ENCODE data around the gene TMEM50A.
"Not testable (repeated sequence)": the region's sequence is repeated elsewhere in the genome, so short reads cannot be mapped to it uniquely, and the experiment has no call there.

The TMEM50A gene

DNA sequence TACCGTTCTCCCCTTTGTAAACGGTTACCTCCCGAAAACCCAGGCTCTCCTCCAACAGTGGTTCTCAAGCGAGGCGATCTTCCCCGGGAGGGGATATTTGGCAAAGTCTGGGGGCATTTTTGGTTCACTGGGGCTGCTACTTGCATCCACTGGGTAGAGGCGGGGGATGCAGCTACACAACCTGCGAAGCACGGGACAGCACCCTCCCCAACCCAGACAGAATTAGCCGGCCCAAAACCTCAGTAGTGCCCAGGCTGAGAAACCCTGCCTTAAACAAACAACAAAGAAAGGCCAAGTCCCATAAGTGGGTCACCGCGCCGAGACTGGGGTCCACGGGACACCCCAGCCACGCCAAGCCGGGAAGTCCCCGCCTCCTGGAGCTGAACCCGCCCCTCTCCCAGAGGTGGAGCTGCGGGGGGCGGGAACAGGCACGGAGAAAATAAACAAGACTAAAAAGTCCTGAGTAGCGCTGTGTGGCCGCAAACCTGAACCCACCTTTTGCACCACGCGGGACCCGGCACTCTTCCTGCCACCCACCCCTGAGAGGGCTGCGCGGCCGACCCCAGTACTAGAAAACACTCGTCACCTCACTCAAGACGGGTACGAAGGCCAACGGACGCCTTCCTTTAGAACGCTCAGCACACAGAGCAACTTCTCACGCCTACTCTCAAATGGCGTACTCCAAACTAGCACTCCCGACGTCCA lies 499 bp upstream of the TMEM50A start:
- DNase-seq: not testable (repeated sequence)

DNA sequence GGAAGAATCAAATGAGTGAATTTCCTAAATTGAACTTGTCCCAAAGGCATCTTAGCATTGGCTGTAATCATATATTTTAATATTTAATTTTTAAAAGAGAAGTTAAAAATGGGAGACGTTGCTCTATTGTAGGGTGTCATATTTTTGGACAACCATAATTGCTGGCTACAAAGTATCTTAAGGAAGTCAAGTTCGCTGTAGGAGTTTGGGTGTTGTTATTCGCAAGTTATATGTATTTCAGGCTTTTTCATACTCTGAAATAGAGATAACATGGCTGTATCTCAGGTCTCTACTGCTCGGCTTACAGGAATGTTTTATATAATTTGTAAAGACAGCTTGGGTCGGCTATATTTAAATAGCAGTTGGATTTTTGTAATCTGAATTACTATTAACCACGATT lies 852 bp downstream of the TMEM50A start:
- no peak for DNase-seq

DNA sequence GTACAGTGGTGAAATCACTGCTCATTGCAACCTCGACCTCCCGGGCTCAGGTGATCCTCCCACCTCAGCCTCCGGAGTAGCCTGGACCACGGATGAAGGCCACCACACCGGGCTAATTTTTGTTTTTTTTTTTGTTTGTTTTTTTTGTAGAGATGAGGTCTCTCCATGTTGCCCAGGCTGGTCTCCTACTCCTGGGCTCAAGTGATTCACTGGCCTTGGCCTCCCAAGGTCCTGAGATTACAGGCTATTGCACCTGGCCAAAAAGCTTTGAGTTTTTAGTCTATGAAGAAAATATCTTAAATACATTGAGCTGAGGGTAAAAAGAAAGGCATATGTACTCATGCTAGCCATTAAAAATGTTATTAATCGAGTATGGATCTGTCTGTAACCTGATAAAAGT lies 3.6 kb downstream of the TMEM50A start:
- DNase-seq: no peak

DNA sequence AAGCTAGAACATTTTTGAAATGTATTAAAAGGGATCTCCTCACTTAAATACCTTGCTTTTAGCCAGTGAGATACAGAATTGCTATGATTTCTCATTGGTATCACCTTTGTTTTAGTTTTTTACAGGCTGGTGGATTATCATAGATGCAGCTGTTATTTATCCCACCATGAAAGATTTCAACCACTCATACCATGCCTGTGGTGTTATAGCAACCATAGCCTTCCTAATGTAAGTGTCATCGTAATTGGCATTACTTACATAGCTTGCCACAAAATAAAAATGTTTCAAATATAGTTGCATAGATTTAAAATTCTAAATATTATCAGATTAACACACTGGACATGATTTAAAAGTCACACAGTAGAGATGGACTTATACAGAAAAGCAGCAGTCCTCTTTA lies 4.7 kb downstream of the TMEM50A start:
- DNase-seq: no peak

DNA sequence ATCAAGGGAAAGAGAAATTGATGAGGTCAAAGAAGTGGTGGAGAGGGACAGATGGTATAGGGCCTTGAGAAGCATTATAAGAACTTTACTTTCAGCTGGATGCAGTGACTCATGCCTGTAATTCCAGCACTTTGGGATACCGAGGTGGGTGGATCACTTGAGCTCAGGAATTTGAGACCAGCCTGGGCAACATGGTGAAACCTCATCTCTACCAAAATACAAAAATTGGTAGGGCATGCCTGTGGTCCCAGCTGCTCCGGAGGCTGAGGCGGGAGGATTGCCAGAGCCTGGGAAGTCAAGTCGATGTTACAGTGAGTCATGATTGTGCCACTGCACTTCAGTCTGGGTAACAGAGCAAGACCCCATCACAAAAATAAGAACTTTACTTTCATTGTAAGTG lies 5.7 kb downstream of the TMEM50A start:
- DNase-seq: no peak

DNA sequence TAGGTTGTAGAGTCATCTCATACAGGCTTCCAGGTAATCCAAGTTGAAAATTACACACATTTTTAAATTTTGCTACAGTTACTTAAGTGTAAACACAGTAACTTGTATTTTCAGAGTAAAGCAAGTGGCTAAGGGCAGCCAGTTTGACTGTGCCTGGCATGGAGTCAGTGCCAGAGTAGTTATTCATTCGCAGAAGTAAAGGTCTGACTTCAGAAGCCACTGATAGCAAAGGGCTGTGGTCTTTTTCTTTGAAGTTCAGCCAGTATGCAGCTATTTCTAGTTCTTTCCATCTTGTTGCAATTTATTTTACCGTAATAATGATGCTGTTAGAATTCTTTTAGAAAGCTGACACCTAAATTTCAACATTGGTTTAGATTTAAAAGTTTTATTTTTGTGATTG lies 9.4 kb downstream of the TMEM50A start:
- no peak for DNase-seq

DNA sequence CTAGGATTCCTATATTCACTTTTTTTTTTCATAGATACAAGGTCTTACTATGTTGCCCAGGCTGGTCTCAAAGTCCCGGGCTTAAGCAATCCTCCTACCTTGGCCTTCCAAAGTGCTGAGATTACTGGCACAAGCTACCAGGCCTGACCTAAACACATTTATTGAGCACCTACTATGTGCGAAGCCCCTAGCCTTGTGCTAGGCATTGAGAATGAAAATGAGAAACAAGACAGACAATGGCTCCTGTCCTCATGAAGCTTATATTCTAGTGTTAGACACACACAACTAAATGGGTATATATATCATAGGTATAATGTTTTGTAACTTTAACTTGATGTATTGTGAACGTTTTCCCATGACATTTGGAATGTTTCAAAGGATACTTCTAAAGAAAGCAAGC lies 11.5 kb downstream of the TMEM50A start:
- no peak for DNase-seq

DNA sequence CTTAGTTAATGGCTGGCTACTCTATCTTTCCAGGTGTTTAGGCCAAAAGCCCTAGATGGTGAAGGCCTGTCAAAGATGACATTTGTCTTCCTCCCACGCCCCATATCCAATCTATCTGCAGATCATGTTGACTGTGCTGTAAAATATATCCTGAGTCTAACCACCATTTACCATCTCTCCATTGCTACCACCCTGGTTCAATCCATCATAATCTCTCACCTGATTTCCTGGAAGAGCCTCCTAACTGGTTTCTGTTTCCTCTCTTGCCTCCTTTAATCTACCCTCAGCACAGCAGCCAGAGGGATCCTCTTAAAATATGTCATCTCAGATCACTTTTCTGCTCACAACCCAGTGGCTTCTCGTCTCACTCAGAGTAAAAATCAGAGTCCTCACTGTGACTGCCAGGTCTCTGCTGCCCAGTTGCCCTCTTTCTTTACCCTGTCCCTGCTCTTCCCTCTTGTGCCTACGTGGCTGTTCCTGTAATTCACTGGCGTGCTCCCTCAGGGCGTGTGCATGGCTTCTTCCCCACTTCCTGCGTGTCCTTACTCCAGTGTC lies 17.8 kb downstream of the TMEM50A start:
- DNase-seq: no peak

DNA sequence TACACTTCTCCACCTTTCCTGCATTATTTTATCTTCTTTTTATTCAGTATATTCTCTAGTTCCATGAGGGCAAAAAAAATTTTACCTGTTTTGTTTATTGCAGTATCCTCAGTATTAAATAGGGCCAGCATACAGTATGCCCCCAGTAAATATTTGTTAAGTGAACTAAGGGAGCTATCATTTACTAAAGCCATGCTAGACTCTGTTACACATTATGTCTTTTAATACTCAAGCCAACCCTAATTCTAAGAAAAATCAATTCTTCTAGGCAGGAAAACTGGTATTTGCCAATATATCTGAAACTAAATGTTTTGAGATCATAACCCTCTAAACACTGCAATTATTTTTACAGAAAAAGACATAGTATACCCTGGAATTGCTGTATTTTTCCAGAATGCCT lies 18.3 kb downstream of the TMEM50A start:
- no peak for DNase-seq

DNA sequence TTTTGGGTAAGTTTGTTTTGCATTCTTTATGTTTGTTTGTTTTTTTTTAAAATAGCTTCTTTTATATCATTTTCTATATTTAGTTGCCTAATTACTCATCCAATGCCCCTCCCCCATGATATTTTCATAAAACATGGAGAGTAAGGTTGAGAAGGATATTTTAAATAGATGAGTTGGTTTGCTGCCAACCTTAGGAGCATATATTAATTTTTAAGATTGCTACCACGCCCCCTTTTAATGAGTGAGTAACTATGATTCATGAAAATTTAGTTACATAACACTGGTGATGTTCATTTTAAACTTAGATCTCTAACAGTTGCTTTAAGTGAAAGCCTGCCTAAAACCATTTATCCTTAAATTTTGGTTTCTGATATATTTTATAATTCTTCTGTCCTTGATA lies 18.7 kb downstream of the TMEM50A start:
- no peak for DNase-seq

DNA sequence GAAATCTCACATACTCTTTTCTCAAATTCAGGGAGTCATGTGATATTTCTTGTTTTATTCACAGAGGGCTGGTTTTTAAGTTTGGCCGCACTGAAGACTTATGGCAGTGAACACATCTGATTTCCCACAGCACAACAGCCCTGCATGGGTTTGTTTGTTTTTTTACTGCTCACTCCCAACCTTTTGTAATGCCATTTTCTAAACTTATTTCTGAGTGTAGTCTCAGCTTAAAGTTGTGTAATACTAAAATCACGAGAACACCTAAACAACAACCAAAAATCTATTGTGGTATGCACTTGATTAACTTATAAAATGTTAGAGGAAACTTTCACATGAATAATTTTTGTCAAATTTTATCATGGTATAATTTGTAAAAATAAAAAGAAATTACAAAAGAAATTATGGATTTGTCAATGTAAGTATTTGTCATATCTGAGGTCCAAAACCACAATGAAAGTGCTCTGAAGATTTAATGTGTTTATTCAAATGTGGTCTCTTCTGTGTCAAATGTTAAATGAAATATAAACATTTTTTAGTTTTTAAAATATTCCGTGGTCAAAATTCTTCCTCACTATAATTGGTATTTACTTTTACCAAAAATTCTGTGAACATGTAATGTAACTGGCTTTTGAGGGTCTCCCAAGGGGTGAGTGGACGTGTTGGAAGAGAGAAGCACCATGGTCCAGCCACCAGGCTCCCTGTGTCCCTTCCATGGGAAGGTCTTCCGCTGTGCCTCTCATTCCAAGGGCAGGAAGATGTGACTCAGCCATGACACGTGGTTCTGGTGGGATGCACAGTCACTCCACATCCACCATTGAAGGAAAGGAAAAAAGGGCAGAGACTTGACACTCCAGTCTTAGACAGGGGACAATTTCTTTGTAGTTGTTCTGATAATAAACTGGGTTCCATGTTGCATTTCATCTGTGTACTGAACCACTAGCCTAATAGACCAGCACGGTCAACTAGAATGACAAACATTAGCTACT lies 22.8 kb downstream of the TMEM50A start:
- no peak for DNase-seq

DNA sequence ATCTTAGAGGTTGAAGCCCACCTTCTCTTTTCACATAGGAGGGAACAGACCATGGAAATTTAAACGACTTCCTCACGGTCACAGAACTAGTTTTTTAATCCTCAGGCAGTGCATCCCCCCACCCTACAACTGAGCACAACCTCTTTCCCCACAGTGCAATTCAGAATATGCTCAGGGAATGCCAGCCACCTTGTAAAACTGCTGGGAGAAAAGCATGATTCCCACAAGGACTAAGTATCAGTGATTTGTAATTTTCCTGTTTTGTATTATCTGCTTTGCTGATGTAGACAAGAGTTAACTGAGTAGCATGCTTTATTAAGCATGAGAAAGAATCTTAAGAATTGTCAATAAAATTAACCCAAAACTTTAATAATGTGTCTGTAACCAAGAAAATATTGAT lies 23.8 kb downstream of the TMEM50A start:
- no peak for DNase-seq

DNA sequence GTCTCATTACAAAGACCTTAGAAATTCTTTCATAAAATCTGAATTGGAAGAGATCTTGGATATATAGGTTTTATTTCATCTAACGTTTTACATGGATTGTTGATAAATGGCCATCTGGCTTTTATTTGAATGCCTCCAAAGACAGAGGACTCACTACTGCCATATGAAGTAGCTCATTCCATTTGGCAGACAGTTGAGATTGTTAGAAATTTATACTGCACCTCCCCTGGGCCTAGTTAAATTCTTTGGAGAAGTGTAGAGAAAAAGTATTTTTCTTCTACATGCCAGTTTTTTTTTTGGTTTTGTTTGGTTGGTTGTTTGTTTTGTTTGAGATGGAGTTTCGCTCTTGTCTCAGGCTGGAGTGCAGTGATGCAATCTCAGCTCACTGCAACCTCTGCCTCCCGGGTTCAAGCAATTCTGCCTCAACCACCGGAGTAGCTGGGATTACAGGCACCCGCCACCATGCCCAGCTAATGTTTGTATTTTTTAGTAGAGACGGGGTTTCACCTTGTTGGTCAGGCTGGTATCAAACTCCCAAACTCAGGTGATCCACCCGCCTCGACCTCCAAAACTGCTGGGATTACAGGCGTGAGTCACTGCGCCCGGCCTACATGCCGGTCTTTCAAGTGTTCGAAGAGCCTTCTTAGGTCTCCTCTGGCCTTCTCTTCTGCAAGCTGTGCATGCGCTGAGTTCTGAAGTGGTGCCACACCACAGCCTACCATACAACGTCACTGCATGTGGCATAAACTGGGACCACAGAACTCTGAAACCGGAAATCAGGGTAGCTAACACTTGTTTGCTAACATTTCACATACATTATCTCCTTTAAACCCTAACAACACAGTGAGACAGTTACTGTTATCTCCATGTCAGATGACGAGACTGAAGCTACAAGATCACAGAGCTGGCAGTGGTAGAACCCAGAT lies 24.8 kb downstream of the TMEM50A start:
- DNase-seq: not testable (repeated sequence)

DNA sequence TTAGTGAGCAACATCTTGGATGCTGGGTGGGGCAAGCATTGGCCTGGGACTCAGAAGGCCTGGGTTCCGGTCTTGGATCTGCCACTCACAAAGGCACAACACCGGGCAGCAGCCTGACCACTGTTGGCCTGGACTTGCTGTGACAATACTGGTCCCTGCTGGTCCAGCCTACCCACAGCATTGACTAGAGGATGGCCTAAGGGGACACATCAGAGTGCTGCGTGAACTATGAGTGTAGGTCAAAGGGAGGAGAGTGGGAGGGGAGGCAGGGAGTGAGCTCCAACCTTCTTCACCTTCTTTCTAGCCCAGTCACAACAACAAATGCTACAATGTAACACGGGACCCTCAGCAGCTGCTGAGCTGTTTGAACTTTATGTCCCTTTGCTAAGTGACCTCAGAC lies 31.1 kb downstream of the TMEM50A start:
- DNase-seq: no peak

DNA sequence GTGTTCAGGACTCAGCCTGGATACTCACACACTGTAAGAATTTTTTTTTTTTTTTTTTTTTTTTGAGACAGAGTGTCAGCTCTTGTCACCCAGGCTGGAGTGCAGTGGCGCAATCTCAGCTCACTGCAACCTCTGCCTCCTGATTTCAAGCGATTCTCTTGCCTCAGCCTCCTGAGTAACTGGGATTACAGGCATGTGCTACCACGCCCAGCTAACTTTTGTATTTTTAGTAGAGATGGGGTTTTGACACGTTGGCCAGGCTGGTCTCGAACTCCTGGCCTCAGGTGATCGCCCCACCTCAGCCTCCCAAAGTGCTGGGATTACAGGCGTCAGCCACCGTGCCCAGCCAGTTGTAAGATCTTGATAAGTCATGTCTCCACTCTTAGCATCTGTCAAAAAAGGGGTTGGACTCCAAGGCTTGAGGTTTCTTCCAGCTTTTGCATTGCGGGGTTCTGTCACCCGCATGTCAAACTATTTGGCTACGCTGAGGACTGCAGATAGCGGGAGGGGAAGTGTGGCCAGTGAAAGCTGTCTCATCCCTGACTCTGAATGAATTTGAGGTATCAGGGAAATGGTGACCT lies 31.6 kb downstream of the TMEM50A start:
- not testable (repeated sequence) for DNase-seq

DNA sequence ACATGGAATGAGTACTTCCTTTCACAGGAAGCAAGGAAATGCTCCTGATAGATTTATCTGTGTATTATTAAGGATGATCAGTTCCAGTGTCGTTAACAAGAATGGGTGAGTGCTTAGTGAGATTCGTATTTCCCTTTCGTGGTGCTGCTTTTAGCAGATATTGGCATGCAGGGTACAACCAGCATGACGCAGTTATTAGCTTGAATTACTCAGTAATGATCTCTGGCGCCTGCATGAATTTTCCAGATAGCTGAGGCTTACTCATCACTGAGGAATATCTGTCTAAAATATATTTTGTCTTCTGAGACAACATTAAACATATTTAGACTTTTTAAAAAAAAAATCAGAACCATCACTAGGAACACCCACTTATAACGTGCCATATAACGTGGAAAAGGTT lies 33.6 kb downstream of the TMEM50A start:
- DNase-seq: not testable (repeated sequence)

DNA sequence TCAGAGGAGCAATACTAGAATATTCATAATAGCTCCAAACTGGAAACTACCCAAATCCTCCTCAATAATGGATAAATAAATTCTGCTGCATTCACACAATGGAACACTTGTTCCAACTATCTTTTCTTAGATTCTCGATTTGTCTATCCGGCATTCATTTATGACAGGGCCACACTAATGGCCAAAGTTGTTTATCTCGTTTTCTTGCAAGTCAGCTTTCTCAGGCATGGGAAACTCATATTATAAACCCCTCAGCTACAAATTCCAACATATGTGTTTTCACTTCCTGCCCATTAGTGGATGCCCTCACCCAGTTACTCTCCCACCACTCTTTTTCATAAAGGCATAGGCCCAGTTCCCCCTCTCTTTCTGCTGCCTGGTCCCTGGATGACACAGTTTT lies 40.2 kb downstream of the TMEM50A start:
- not testable (repeated sequence) for DNase-seq

DNA sequence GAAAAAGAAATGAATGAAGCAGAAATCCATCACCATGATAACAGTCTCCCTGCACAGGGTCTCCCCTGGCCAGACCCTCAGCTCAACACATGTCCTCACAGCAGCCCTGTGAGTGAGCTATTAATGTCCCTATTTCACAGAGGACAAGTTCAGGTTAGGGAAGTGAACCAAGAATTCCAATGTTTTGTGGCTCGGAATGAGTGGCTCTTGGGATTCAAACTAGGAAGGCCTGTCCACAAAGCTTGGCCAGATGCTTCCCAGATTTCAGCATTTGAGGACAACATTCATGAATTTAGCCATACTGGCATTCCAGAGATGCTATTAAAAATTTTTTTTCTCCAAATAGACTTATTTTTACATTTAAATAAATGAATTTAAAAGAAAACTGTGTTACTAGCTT lies 44.4 kb downstream of the TMEM50A start:
- DNase-seq: not testable (repeated sequence)

DNA sequence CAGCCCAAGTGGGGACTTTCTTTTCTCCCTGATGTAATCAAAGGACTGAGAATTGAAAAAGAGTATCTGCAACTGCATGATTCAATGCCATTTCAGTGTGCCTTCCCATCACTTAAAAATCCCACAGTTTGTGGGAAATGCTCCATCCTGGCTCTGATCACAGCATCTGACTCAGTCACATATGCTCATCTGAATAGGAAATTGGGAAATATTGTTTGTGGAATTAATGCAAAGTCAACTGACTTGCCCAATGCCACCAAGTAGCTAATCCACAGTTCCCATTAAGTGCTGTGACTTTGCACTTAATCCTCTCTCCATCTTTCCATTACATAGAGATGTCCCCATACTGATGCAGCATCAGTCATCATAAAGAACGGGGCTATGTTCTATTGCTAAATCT lies 45.0 kb downstream of the TMEM50A start:
- not testable (repeated sequence) for DNase-seq

DNA sequence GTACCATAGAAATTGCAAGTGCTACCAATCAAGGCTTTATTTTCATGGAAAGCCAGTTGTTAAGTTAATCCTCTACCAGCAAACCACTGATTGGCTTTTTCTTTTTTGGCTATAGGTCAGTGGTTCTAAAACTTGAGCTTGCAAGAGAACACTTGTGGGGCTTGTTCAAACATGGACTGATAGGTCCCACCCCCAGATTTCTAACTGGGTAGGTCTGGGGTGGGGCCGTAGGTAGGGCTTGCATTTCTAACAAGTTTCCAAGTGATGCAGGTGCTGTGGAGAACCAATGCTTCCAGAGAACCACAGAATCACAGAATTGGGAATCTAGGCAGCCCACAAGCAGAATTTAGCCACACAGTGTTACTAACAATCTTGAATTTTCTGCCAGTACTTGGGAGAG lies 45.7 kb downstream of the TMEM50A start:
- DNase-seq: not testable (repeated sequence)

DNA sequence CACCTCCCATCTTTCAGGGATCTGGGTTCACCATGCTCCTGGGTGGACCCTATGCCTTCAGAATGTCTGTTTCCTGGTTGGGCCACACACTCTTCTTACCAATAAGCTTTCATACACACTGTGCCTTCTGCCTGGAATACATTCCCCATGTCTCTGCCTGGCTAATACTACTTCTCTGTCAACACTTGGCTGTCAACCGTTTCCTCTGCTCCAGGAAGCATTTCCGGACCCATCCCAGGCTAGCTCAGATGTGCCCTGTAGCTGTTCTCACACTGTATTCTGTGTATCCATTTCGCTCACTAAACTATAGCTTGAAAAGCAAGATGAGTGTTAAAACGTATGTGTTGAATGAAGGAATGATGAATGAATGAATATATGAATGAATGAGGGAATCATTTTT lies 49.0 kb downstream of the TMEM50A start:
- DNase-seq: not testable (repeated sequence)

DNA sequence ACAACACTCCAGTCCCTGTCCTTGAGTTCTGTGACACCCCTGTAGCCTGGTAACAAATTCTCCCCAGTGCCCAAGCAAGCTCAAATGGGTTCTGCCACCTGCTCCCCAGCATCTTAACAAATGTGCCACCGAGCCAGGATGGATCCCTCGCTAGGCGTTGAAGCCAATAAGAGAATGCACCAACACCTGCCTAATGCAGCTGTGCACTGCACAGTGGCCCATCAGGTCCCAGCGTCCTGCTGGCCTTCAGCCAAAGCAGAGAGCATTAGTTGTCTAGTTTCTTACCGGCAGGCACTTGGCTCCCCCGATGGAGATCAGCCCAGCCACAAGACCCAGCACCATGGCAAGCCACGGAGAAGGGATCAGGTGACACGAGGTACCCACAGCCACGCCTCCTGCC lies 50.6 kb downstream of the TMEM50A start:
- DNase-seq: not testable (repeated sequence)
